ENCODE measurements around the gene ZKSCAN1.

The ZKSCAN1 gene

GRCh38 chr7:100081535-100082102 is 66.2 kb downstream of the ZKSCAN1 start, which contains the start of gene ZNF3:
ZNF3 (minus strand) TSS chr7:100081723; CDS start chr7:100077357, 4,366 bp downstream.
- DNase-seq: peak; percentile 95 to 97

- DNase-seq: no peak
These were observed 67.6 kb downstream of the ZKSCAN1 start for GRCh38 chr7:100082978-100083377.

- DNase-seq: no peak
These were observed 70.1 kb downstream of the ZKSCAN1 start for GRCh38 chr7:100085515-100085914.

- DNase-seq: no peak
These were observed 71.8 kb downstream of the ZKSCAN1 start for GRCh38 chr7:100087055-100087750.

- DNase-seq: no peak
These were observed 72.8 kb downstream of the ZKSCAN1 start for GRCh38 chr7:100088095-100088620.

- peak; percentile 36 to 43 for DNase-seq
These were observed 73.4 kb downstream of the ZKSCAN1 start, which contains the start of gene COPS6 for GRCh38 chr7:100088621-100089457. COPS6 (plus strand) TSS chr7:100088969; CDS start chr7:100088991, 22 bp downstream.

- no peak for DNase-seq
These were observed 74.2 kb downstream of the ZKSCAN1 start for GRCh38 chr7:100089458-100090196.

- no peak for DNase-seq
These were observed 75.4 kb downstream of the ZKSCAN1 start for GRCh38 chr7:100090527-100091410.

Measured in AML-193 (cell line).